HG02610 (cell line): ENCODE measurements around the gene AKR1C3.
"Not testable (repeated sequence)": the region's sequence is repeated elsewhere in the genome, so short reads cannot be mapped to it uniquely, and the experiment has no call there.

Source experiments
- ATAC-seq: cut with Tn5 transposase; IDR thresholded peaks from one replicate; pipeline ENCODE4 v1.9.1; 2021; ENCODE audit warnings: mild to moderate bottlenecking, moderate library complexity; ENCODE audit not compliant: unreplicated experiment

AKR1C3 gene

GRCh38 chr10:5135581-5135980 lies 41.4 kb downstream of the AKR1C3 start:
- no peak for ATAC-seq

GRCh38 chr10:5136468-5137087 lies 42.4 kb downstream of the AKR1C3 start:
- ATAC-seq, result no peak

- ATAC-seq, result not testable (repeated sequence)
Measured at GRCh38 chr10:5137699-5138098, 43.5 kb downstream of the AKR1C3 start.

DNA sequence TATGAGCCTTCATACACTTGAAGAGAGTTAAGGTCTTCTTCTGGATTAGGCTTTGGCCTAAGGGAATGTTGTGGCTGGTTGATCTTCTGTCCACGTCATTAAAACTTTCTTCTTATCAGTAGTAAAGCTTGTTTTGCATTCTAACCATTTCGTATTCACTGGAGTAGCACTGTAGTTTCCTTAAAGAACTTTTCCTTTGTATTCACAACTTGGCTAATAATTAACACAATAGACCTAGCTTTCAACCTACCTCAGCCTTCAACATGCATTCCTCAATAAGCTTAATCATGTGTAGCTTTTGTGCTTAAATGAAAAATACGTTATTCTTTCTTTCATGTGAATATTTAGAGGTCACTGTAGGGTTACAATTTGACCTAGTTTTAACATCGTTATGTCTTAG lies 48.0 kb downstream of the AKR1C3 start:
- ATAC-seq, result no peak

- no peak for ATAC-seq
Measured at GRCh38 chr10:5143137-5143536, 48.9 kb downstream of the AKR1C3 start.

DNA sequence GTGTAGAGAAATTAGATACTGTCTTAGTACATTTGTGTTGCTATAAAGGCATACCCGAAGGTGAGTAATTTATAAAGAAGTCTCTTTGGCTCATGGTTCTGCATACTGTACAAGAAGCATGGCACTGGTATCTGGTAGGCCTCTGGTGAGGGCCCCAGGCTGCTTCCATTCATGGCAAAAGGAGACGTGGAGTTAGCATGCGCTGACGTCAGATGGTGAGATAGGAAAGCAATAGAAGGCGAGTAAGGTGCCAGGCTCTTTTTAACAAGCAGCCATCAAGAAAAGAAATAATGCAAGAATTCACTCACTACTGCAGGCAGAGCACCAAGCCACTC lies 52.7 kb downstream of the AKR1C3 start:
- no peak for ATAC-seq

DNA sequence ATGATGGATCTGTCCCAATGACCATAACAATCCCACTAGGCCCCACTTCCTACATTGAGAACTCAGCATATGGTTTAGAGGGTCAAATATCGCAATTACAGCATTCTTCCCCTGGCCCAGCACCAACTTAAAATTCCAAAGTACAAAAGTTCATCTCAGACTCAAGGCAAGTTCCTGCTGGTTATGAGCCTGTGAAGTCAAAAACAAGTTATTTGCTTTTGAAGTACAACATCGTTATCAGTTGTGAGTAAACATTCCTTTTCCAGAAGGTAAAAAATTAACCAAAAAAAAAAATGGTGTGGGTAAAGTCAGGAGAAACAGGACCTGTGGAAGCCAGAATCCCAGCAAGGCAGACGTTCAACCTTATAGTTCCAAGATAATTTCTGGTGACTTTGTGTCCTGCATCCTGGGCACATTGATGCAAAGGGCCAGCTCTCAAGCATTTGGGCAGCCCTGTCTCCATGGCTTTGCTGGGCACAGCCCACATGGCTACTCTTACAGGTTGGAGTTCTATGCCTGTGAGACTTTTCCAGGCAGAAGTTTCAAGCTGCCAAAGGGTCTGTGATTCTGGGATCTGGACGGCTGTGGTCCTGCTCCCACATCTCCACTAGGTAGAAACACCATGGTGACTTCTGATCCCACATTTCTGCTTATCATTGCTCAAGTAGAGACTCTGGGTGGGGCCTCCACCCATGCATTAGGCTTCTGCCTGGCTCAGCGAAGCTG lies 53.2 kb downstream of the AKR1C3 start:
- no peak for ATAC-seq

DNA sequence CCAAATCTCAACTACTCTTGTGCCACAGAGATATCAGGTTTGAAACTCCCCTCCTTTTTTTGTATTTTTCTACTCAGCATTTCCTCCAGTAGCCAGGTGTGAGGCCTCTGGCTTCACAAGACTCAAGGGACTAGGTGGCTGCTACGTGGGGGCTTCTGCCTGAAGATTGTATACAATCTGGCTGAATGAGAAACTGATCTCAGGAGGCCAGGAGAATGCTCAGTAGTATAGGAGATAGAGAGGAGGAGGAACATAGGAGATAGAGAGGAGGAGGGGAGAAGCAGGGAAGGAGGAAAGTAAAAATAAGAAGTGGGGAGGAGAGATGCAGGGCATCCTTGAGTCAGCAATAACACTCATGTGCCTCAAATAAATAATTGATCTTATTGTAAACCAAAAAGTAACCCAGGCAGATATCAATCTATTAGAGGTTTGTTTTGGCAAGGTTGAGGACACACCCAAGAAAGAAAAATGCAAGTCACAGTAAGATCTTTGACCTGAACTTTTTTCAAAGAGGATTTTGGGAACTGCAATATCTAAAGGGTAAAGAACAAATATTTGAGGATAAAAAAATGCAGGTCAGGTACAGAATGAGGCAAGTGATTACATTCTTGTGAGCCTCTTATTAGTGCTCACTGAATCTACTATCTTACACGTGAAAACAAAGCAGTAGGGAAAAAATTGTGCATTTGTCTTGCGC lies 53.9 kb downstream of the AKR1C3 start:
- no peak for ATAC-seq

GRCh38 chr10:5148678-5149032 lies 54.4 kb downstream of the AKR1C3 start:
- ATAC-seq, result no peak

- no peak for ATAC-seq
Measured at GRCh38 chr10:5151076-5151475, 56.9 kb downstream of the AKR1C3 start.

DNA sequence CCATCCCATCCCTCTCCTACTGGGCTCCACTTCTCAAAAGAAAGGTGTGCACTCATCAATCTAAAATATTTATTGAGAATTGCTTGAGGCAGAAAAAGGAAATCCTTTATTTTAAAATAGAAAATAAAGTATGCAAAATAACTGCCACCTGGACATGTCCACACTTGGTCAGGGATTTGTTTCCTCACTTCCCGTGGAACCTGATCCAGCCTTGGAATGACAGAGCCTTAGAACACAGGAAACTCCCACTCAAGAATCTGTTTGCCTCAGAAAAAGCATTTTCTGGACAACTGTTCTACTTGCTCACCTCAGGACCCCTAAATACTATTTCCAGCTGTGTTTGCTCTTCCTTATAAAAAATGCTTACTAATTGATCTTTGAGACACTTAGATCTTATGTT lies 61.7 kb downstream of the AKR1C3 start:
- ATAC-seq, result no peak
